Colon (tissue), 2 donors: ENCODE results near the gene POC1B.

Experiments used
- FAIRE-seq: peaks from 2 replicates; lab custom pipeline; 2012; peaks lifted over from hg19 to GRCh38; lab: Jason Lieb, UNC
- donor health status: control.
- donor health status: control.

POC1B gene

DNA sequence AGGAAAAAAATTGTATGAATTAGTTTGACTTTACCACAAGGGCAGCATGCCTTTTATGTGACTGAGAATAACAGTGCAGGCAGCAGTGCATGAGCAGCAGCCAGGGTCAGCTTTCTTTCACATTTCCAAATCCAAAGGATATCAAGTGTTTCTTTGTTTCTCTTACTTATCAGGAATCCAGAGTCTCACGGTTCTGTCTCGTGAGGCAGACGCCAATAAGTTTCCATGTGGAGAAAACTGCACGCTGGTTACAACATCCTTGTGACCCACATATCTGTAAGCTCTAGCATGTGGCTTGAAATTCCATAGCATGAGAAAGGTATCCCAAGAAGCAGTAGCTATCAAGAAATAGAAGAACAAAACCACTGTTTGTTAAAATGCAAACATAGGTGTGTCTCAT lies 28.8 kb downstream of the POC1B start:
- no peak for FAIRE-seq

DNA sequence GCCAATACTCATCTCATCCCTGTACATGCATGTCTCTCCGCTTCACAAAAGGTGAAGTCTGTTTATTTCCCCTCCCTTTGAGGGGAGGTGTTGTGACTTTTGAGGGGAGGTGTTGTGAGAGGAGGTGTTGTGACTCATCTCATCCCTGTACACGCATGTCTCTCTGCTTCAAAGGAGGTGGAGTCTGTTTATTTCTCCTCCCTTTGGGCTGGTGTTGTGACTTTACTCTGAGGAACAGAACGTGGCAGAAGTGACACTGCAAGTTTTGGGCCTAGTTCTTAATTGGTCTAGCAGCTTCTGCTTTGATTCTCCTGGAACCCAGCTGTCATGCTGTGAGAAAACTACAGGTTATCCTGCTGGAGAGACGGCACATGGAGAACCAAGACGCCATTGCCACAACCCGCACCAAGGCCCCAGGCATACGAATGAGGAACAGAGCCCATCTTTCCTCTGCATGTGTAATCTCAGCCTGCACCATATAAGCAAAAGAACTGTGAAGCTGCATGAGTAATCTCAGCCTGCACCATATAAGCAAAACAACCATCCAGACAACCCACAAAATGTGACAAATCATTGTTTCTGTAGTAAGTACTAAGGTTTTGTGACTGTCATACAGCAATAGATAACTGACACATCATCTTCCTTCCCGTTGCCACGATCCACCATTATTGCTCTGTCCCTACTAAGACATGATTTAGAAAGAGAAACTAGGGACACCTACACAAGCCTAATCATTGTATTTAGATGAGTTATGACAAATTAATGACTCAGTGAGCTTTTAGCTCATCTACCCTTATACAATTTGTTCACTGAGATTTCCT lies 31.2 kb downstream of the POC1B start:
- no peak for FAIRE-seq

DNA sequence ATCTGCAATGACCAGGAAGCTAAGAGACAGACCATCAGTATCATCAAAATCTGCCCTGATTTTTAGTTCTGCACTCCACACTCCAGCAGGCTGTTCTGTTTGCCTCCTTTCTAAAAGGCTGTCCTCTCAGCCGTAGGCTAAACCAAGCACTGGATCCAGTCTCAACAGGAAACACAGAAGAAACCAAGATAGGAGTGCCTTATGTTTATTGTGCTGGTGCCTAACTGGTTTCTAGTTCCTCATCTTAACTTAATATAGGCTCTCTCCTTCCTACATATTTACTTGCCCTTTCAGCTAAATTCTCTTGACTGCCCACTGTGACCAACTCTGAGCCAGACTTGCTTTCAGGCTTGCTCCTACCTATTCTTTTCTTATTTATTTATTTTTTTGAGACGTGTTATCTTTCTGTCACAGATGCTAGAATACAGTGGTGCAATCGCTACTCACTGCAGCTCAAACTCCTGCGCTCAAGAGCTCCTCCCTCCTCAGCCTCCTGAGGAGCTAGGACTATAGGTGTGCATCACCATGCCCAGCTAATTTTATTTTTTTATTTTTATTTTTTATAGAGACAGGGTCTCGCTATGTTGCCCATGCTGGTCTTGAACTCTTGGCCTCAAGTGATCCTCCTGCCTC lies 32.1 kb downstream of the POC1B start:
- no peak for FAIRE-seq

DNA sequence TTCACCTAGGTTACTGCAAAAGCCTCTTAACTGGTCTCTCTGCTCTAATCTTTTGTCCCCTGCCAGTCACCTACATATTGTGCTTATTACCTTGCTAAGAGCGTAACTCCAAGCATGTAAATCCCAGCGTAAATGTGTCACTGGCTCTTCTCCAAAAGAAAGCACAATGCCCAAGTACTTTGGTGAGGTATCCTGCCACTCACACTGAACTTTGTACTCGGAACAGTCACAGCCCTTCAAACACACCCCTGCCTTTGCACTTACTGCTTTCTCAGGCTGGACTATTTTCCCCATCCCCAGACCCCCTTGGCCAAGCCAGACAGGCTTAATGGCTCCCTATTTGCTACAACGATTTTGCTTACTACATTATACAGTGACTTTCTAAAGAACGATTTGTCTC lies 33.0 kb downstream of the POC1B start:
- no peak for FAIRE-seq

DNA sequence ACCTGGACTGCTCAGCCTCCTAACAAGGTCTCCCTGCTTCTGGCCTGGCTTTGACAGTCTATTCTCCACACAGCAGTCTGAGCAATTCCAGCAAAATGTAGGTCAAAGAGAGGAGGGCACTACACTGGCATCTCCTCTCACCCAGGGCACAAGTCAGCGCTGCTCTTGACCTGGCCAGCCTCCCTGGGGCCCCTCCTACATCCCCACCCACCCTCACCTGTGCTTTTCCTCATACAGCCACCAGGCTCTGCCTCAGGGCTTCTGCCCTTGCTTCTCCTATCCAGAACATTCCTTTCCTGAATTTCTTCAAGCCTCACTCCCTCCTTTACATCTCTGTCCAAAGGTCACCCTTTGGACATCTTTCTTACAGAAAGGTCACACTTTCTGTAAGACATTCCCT lies 34.9 kb downstream of the POC1B start:
- FAIRE-seq: no peak

DNA sequence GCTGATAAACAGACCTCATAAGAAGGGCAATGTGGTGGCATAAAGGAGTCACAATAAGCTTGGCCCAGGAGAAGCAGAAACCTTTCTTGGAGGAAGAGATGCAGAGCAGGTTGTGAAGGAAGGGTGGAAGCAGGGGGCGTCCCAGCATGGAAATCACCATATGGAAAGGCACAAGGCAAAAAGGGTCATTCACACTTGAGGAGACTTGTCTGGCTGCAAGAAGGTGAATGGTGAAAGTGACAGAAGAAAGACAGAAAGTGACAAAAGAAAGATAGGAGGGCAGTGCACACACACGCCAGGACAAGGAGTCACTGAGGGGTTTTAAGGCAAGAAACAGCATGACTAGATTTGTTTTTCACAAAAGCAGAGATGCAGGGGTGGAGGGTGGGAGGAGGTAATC lies 39.6 kb downstream of the POC1B start:
- FAIRE-seq: no peak

DNA sequence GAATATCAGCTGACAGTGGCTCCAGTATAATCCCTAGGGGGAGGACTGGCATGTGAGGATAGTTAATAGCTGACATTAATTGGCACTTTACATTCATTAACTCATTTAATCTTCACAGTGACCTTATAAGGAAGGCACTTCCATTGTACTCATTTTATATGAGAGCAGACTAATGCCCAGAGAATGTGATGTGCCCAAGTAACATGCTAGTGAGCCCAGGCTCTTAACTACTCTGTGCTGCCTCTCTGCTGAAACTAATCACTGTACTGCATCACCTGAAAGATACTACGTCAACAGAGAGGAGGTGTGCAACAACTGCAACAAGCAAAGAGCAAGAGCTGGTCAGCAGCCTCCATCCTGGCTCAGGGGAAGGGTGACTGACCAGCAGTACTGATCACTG lies 41.4 kb downstream of the POC1B start:
- no peak for FAIRE-seq

DNA sequence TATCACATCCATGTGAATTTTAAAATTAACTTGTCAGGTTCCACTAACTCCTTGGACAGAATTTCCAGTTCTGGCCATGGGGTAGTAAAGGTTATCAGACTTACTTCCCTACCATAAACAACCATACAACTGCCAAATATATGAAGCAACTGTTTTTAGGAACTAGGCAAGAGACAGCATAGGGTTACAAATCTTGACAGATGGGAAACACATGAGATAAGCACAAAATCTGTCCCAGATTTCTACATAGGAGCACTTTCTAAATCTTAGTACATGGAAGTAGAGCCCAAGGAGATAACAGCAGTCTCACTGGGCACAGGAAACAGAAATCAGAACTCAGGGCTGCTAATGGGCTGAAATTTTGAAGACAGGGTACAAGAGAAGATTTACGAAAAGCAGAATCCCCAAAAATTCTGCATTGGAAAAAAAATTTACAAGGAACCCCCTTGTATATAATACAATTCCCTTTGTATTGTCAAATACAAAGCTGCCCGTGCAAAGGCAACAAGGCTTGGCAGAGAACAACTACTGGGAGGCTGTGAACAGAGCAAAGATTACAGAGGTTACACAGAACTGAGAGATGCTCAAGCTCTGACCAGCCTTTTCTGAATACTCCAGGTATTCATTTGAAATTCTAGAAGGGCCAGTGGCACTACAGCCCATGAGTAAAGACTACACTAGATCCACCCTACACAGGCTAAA lies 44.5 kb downstream of the POC1B start:
- FAIRE-seq: no peak

DNA sequence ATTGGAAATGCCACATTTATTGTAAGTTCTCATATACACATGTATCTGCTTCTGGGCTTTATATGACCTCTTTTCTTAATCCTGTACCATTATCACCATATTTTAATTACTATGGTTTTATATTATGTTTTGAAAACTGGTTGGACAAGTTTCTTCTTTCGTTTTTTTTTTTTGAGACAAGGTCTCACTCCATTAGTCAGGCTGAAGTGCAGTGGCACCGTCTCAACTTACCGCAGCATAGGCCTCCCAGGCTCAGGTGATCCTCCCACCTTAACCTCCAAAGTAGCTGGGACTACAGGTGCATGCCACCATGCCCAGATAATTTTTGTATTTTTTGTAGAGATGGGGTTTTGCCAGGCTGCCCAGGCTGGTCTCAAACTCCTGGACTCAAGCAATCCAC lies 45.9 kb downstream of the POC1B start:
- FAIRE-seq: no peak

DNA sequence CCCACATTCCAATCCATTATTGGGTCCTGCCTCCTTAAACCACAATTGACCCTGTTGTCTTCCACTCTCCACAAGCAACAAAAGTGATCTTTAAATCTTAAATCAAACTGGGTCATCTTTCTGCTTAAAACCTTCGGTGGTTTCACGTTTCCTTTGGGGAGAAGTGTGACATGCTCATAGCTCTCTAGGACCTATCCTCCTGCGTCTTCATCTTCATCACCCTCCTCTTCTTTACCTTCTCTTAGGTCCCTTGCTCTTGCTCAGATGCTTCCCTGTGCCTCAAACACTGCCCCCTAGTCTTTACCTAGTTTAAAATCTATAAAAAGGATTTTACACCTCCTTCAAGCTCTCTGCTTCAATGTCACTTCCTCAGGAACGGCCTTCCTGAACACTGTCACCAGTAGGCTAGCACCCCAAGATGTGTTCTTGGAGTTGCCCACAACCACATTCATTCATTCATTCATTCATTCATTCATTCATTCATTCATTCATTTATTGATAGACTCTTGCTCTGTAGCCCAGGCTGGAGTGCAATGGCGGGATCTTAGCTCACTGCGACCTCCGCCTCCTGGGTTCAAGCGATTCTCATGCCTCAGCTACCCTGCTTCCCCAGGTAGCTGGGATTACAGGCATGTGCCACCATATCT lies 48.1 kb downstream of the POC1B start:
- FAIRE-seq: no peak

DNA sequence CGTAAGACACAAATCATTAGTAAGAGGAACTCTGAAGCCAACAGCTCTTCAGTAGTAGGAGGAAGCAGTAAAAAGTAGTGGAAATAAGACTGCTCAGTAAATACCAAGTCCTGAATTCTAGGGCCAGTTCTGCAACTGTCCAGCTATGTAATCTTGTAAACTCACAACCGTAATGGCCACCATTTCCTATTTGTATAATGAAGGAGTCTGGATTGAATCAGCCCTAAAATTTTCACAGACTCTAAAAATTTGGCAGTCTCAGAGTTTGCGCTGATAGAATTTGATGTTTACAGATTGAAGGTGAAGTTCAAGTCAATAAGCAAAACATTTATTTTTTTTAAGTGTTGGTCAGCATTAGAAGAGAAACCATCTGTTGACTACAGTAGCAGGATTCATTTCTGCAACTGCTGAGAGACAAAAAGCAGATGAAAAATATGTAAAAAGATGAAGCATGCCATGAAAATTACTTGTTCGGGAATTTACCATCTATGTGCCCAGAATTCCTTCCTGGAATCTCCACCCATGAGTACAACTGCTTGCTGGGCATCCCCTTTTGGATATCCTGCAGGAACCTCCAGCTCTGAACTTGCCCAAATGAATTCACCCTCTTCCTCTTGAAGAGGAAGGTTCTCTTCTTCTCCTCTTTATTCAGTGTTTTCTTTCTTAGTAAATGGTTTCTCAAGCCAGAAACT lies 48.8 kb downstream of the POC1B start:
- FAIRE-seq: no peak

DNA sequence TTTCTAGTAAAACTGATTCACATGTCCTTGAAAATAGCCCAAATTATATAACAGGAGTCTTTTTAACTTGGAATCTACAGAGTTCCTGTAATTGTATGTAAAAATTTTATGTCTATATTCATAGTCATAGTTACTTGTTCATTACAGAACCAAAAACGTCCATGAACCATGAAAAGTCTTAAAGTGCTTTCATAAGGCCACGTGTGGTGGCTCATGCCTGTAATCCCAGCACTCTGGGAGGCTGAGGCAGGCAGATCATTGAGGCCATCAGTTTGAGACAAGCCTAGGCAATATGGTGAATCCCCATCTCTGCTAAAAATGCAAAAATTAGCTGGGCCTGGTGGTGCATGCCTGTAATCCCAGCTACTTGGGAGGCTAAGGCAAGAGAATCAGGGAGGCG lies 49.6 kb downstream of the POC1B start:
- FAIRE-seq: no peak

DNA sequence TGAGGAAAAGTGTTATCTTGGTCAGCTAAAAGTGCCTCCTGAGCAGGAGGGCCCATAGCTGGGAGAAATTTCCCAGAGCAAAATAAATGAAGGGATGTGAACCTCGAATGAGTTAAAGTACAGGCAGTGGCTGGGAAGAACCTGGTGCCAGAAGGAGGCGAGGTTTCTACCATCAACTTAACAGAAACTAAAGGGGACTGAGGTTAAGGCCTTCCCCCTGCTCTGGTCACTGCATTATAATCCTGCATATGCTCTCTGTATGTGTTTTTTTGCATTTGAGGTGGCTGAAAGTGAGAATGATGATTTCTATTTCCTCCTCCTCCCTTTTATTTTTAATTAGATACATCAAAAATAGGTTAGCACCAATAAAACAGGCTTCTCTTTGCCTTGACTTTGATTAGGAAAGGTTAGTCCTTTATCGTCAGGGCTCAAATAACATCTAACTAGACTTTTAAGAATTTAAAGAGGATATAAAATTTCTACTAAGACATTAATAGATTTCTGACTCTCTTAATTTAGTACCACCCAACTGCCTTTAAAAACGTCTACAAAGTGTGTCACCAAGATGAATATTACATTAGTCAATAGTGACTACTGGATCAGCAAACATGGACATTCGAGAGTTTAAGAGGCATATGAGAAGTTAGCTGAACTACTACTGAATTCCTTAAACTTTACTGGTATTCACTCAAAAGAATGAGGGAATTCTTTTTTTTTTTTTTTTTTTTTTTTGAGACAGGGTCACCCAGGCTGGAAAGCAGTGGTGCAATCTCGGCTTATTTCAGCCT lies 50.5 kb downstream of the POC1B start:
- no peak for FAIRE-seq

DNA sequence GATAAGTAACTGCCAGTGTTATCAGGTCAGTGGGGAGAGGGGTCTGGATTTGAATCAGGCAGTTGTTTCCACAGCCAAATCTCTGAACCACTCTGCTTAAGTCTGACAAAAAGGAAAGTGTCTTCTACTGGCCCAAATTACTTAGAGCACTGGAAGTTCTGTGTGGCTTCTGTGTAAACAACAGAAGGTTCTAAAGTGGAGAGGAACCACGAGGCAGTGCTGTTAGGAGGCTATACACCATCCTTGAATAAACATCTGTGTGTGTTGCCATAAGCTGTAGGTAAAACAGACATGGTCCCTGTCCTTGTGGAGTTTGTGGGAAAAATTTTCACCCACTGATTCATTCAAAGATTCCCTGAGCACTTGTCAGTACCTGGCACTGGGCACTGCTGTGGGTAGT lies 51.2 kb downstream of the POC1B start:
- no peak for FAIRE-seq

DNA sequence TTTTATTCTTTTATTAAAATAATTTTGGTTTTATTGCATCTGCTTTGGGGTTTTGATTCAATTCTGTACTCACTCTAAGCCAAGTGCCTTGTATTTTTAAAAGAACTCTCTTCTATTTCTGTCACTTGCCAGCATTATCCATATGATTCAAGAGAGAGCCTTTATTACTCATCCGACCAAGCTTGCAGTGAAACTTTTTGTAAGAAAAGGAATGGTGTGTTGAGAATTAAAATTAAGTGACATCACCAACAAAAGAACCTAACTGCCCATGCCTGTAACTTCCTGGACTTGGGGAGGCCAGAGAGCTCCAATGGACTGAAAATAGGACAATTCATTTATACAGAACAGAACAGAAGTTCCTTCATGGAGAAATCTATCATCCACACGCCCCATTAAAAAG lies 53.3 kb downstream of the POC1B start:
- FAIRE-seq: no peak

DNA sequence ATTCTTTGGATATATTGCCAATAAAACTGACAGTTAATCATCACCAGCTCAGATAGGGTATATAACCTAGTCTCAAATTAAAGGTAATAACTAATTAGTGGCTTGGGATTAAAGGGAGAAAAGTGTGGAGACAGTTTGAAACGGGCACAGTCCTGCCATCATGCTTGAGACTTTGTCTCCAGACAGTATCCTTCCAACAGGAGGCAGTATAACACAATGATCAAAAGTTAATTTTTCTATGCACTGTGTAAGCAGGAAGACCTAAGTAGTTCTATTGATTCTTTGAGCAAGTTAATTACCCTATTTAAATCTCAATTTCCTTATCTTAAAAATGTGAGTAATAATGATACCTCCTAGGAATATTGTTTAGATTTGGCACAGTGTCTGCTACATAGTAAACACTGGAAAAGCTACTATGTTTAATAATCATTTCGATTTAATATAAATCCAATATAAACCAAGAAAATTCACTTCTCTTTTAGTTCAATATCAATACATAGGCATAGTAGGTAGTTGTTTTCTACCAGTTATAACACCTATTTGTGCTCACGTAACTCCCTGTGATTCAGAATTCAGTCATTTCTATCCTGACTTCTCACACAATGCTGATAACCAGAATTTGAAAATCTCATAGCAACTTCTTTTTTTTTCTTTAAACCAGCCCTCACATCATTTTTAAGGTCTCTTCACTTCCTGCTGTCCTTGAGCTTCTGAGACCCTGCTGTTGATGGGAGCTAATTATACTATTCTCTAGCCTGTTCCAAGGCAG lies 54.9 kb downstream of the POC1B start:
- FAIRE-seq: peak; percentile 75

DNA sequence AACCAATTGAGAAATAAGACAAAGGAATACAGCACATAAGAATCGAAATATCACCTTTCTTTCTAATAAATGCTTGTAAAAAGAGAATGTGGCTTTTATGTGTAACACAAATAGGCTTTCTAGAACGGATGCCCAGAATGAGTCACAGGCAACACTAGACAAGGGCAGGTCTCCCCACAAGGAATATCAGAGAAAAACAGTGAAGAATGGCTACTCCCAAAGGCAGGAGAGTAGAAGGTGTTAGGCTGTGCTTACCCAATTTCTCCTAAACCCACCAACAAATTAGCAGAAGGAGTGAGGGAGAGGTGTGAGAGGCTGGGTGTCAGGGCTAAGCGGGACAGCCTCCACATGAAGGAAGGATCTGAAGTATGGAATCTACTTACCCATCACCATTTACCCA lies 56.5 kb downstream of the POC1B start:
- FAIRE-seq: no peak

DNA sequence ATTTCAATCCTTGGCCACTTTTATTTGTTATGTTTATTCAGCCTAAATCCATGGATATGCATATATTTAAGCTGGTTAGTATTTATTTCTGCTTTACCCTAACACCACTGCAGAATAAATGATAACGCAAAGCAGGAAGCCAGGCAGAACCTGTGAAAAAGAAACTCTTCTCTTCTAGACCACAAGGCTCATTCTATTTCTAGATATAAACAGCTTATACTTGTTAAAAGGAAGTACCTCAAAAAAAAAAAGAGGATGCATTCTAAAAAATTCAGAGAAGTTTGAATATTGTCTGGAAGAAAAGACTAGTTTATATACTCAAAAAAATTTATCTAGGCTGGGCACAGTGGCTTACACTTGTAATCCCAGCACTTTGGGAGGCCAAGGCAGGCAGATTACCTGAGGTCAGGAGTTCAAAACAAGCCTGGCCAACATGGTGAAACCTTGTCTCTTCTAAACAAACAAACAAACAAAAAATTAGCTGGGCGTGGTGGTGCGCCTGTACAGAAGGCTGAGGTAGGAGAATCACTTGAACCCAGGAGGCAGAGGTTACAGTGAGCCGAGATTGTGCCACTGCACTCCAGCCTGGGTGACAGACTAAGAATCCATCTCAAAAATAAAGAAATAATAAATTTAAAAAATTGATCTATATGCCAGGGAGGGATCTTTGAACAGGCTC lies 57.1 kb downstream of the POC1B start:
- FAIRE-seq: peak; percentile 24

DNA sequence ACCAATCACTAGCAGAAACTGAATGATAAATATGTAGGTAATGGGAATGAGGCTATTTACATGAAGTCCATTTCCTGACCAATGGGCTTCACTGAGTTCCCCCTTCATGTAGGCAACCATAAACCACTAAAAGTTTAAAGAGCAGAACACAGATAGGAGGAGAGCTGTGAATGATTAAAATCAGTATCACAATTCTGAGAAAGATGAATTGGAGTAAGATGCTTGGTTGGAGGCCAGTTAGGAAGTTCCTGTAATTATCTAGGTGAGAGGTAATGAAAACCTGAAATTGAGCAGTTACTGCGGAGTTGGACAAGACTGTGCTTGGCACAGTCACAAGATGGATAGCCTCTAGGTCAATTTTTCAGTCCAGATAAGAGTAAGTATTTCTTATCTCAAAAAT lies 57.8 kb downstream of the POC1B start:
- FAIRE-seq: no peak

DNA sequence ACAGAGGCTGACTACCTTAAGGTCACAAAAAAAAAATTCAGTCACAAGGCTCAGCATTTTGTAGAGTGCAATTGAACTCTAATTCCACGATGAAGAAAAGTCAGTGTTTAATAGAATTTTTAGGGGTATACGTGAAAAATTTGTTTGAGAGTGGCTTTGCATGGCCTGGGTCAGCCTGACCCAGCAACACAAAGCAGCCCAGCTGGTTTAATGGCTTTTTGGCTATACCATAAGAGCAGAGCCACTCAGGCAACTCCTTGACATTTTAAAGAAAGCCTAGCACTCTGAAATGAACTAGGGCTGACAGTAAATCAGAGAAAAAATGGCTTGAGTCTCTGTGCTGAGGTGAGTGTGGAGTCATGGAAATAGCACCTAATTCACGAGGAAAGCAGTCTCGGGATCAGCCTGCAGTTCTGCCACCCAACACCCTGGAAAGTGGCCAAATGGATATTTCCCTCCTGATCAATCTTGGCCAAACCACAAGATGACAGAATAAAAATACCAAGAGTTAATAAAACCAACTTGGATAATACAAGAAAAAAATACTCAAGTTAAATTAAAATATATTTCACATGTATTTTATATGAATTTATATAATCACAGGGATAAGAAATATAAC lies 60.8 kb downstream of the POC1B start:
- FAIRE-seq: peak; percentile 69
